Activated naive CD8-positive, alpha-beta T cell treated with anti-CD3 and anti-CD28 coated beads for 36 hours (primary cell): ENCODE measurements around the gene PCBD1. TPM values are rescaled to one million over a fixed set of nuclear protein-coding genes. Genes with fewer than 3 reads are reported as not detected.

Source experiments
- DNase-seq: peaks from one replicate; pipeline ENCODE4 v3.0.0; 2021
- H3K27ac Mint-ChIP-seq: one replicate; pipeline ENCODE4 v1.8.0; 2022; ENCODE audit warnings: mild to moderate bottlenecking, moderate library complexity, mixed read lengths
- H3K27me3 Mint-ChIP-seq: one replicate; pipeline ENCODE4 v1.8.0; 2022; ENCODE audit warnings: mild to moderate bottlenecking, mixed read lengths
- H3K36me3 Mint-ChIP-seq: one replicate; pipeline ENCODE4 v1.8.0; 2021; ENCODE audit warnings: mild to moderate bottlenecking, mixed read lengths
- H3K4me1 Mint-ChIP-seq: one replicate; pipeline ENCODE4 v1.8.0; 2021; ENCODE audit warnings: mixed read lengths
- H3K4me3 Mint-ChIP-seq: one replicate; pipeline ENCODE4 v1.8.0; 2022; ENCODE audit warnings: mild to moderate bottlenecking, moderate library complexity, mixed read lengths
- H3K9me3 Mint-ChIP-seq: one replicate; pipeline ENCODE4 v1.8.0; 2022; ENCODE audit warnings: mixed read lengths
- total RNA-seq, 2 experiments: library from RNA; stranded (reverse); gene quantifications; one replicate each; pipeline ENCODE4 v1.2.3, GENCODE V29; 2021

PCBD1 gene
- total RNA-seq: 10 to 100 TPM; 36.1 to 37.3 TPM

- H3K27me3 Mint-ChIP-seq: no peaks in the 10 kb centered on the region
- H3K4me1 Mint-ChIP-seq: peaks cover 12% of the 10 kb centered on the region
- no peaks in the 10 kb centered on the region for H3K9me3 Mint-ChIP-seq
- H3K36me3 Mint-ChIP-seq: peaks cover 6% of the 10 kb centered on the region
- peak; percentile 74 for DNase-seq
- peak within 1 kb of the TSS; percentile 74 for H3K27ac Mint-ChIP-seq
- H3K4me3 Mint-ChIP-seq: peak within 1 kb of the TSS; percentile 81
These were observed at the start of gene PCBD1 for GRCh38 chr10:70887804-70888800. PCBD1 (minus strand) TSS chr10:70888565; CDS start chr10:70888533, 32 bp downstream.

GRCh38 chr10:70937661-70938060, 49.3 kb upstream of the PCBD1 start:
- Mint-ChIP-seq H3K4me1 (no peaks in the 10 kb centered on the region), H3K27me3 (no peaks in the 10 kb centered on the region), H3K27ac (no peak overlapping the region), H3K36me3 (no peaks in the 10 kb centered on the region), H3K9me3 (no peaks in the 10 kb centered on the region), H3K4me3 (no peak overlapping the region)
- no peak for DNase-seq

- Mint-ChIP-seq H3K27me3 (no peaks in the 10 kb centered on the region), H3K4me3 (no peak overlapping the region), H3K36me3 (no peaks in the 10 kb centered on the region), H3K27ac (no peak overlapping the region), H3K9me3 (no peaks in the 10 kb centered on the region), H3K4me1 (no peaks in the 10 kb centered on the region)
- no peak for DNase-seq
These were observed 47.7 kb upstream of the PCBD1 start for GRCh38 chr10:70936111-70936510.

- Mint-ChIP-seq H3K27me3 (no peaks in the 10 kb centered on the region), H3K4me1 (no peaks in the 10 kb centered on the region), H3K36me3 (no peaks in the 10 kb centered on the region), H3K27ac (no peak overlapping the region), H3K9me3 (no peaks in the 10 kb centered on the region), H3K4me3 (no peak overlapping the region)
- DNase-seq: no peak
These were observed 47.3 kb upstream of the PCBD1 start for GRCh38 chr10:70935631-70936030.

- H3K4me1 Mint-ChIP-seq: no peaks in the 10 kb centered on the region
- no peaks in the 10 kb centered on the region for H3K27me3 Mint-ChIP-seq
- no peak overlapping the region for H3K27ac Mint-ChIP-seq
- no peak overlapping the region for H3K4me3 Mint-ChIP-seq
- no peaks in the 10 kb centered on the region for H3K9me3 Mint-ChIP-seq
- no peak for DNase-seq
- H3K36me3 Mint-ChIP-seq: no peaks in the 10 kb centered on the region
These were observed 46.8 kb upstream of the PCBD1 start for GRCh38 chr10:70935125-70935625.

- no peaks in the 10 kb centered on the region for H3K4me1 Mint-ChIP-seq
- H3K36me3 Mint-ChIP-seq: no peaks in the 10 kb centered on the region
- no peak overlapping the region for H3K27ac Mint-ChIP-seq
- no peak for DNase-seq
- H3K9me3 Mint-ChIP-seq: no peaks in the 10 kb centered on the region
- no peak overlapping the region for H3K4me3 Mint-ChIP-seq
- H3K27me3 Mint-ChIP-seq: no peaks in the 10 kb centered on the region
These were observed 46.3 kb upstream of the PCBD1 start for GRCh38 chr10:70934701-70935100.

- no peaks in the 10 kb centered on the region for H3K27me3 Mint-ChIP-seq
- H3K27ac Mint-ChIP-seq: no peak overlapping the region
- no peaks in the 10 kb centered on the region for H3K9me3 Mint-ChIP-seq
- no peaks in the 10 kb centered on the region for H3K4me1 Mint-ChIP-seq
- H3K36me3 Mint-ChIP-seq: no peaks in the 10 kb centered on the region
- DNase-seq: no peak
- H3K4me3 Mint-ChIP-seq: no peak overlapping the region
These were observed 44.2 kb upstream of the PCBD1 start for GRCh38 chr10:70932392-70933196.

GRCh38 chr10:70931168-70931815, 42.9 kb upstream of the PCBD1 start:
- no peak for DNase-seq
- Mint-ChIP-seq H3K4me3 (no peak overlapping the region), H3K27ac (no peak overlapping the region), H3K36me3 (no peaks in the 10 kb centered on the region), H3K27me3 (no peaks in the 10 kb centered on the region), H3K4me1 (no peaks in the 10 kb centered on the region), H3K9me3 (no peaks in the 10 kb centered on the region)

- H3K4me1 Mint-ChIP-seq: no peaks in the 10 kb centered on the region
- H3K36me3 Mint-ChIP-seq: no peaks in the 10 kb centered on the region
- H3K27me3 Mint-ChIP-seq: no peaks in the 10 kb centered on the region
- no peak for DNase-seq
- no peak overlapping the region for H3K4me3 Mint-ChIP-seq
- H3K9me3 Mint-ChIP-seq: no peaks in the 10 kb centered on the region
- no peak overlapping the region for H3K27ac Mint-ChIP-seq
These were observed 42.1 kb upstream of the PCBD1 start for GRCh38 chr10:70930263-70931000.

- Mint-ChIP-seq H3K27ac (no peak overlapping the region), H3K4me3 (no peak overlapping the region), H3K36me3 (no peaks in the 10 kb centered on the region), H3K27me3 (no peaks in the 10 kb centered on the region), H3K9me3 (no peaks in the 10 kb centered on the region), H3K4me1 (peaks cover 3% of the 10 kb centered on the region)
- DNase-seq: no peak
These were observed 39.8 kb upstream of the PCBD1 start for GRCh38 chr10:70928140-70928539.

- H3K27ac Mint-ChIP-seq: no peak overlapping the region
- DNase-seq: no peak
- H3K9me3 Mint-ChIP-seq: no peaks in the 10 kb centered on the region
- H3K4me3 Mint-ChIP-seq: no peak overlapping the region
- H3K36me3 Mint-ChIP-seq: no peaks in the 10 kb centered on the region
- no peaks in the 10 kb centered on the region for H3K27me3 Mint-ChIP-seq
- H3K4me1 Mint-ChIP-seq: peaks cover 3% of the 10 kb centered on the region
These were observed 39.0 kb upstream of the PCBD1 start for GRCh38 chr10:70927189-70927943.

GRCh38 chr10:70926226-70927000, 38.0 kb upstream of the PCBD1 start:
- no peak for DNase-seq
- Mint-ChIP-seq H3K9me3 (no peaks in the 10 kb centered on the region), H3K27ac (no peak overlapping the region), H3K27me3 (no peaks in the 10 kb centered on the region), H3K4me1 (peaks cover 3% of the 10 kb centered on the region), H3K4me3 (no peak overlapping the region), H3K36me3 (no peaks in the 10 kb centered on the region)
